LNCaP clone FGC (cell line): Measurements from ENCODE around the gene SBF2.

Source experiments
- DNase-seq: peaks from one replicate; pipeline ENCODE4 v3.0.0-alpha.2; 2011; ENCODE audit warnings: low read depth
- H3K4me3 ChIP-seq: 2 replicates; pipeline ENCODE4 v1.5.1; 2011; ENCODE audit warnings: mild to moderate bottlenecking, low read depth, low read length, control low read depth
- CTCF ChIP-seq: IDR thresholded peaks from 2 replicates; pipeline ENCODE4 v1.5.1; 2012; ENCODE audit warnings: mild to moderate bottlenecking; ENCODE audit not compliant: control insufficient read depth, insufficient read depth; ENCODE audit errors: extremely low read depth

SBF2 gene

DNA sequence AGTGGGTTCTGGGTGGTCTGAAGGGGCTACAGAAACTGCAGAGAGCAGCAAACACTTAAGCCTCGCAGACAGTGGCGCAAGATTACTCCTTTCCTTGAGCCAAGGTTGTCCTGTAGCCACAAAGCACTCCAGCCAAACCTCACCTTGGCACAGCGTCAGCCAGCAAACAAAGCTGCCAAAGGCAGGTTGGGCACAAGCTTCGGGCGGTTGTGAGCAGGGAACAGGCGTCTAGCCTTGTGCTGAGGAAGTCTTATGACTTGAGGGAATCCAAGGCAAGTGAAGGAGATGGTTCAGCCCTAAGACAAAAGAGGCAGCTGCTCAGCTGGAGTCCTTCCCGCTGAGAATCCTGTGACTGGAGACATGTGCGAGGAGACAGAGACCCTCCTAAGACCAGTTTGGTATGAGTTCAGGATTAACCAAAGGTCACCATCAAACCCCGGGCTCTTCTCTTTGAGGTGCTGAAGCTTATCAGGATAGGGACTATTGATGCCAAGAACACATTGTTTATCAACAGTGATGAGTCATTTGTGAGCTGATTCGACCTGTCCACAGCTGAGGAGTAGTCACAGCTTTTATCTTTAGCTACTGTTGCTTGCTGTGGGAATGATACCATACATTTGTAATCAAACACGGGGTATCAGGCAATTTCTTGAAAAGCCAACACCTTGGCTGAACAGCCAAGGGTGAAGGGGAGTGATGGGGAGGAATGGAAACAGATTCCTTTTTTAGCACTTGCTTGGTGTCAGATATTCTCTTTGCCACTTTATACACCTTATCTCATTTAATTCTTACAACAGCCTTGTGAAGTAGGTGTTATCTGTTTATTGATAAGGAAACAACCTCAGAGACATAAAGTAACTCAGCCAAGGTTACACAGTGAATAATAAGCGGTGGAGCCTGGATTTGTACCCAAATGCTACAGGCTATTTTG is 15.4 kb upstream of the SBF2 start:
- no peak overlapping the region for H3K4me3 ChIP-seq
- DNase-seq, result peak; percentile 92
- TF ChIP-seq CTCF, result no peak

DNA sequence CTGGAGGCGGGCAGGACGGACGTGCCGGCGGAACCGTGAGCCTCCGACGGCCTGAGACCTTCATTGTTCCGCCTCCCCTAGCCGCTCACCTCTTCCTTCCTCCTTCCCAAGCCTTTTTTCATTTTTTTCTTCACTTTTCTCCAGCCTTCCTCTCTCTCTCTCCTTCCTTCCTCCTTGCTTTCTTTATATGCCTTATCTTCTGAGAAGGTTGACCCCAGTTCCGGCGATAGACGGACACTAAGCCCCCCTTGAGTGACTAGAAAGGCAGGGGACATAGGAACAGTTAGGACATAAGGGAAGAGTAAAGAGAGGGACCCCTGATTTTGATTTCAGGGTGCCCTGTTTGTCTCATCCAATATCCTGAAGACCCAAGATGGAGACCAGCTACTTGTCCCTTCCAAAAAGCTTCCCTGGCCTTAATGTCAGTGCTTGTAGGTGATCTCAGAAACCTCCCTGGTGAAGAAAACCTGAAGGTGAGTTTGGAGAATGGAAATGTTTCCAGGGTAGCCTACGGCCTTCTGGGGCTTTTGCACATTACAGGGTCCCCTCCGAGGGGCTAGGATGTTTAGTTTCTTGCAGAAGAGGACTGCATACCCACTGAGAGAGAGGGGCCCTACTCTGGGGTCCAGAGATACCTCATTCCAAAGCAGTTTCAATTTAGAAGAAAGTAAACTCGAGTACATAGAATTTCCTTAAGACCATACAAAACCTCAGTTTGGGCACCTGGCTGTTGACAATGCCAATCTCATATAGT is 14.4 kb upstream of the SBF2 start:
- H3K4me3 ChIP-seq, result peak overlapping the region; percentile 0
- TF ChIP-seq CTCF, result no peak
- no peak for DNase-seq

GRCh38 chr11:10307400-10308200 is 13.6 kb upstream of the SBF2 start:
- DNase-seq, result no peak
- H3K4me3 ChIP-seq, result peak overlapping the region; percentile 37
- peak; percentile 93 for TF ChIP-seq CTCF

DNA sequence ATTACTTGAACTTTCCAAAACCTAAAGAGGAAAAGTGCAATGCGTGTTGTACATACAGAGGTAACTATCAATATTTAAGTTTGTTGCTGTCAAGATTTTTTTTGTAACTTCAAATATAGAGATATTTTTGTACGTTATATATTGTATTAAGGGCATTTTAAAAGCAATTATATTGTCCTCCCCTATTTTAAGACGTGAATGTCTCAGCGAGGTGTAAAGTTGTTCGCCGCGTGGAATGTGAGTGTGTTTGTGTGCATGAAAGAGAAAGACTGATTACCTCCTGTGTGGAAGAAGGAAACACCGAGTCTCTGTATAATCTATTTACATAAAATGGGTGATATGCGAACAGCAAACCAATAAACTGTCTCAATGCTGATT is 13.0 kb upstream of the SBF2 start:
- peak overlapping the region; percentile 37 for H3K4me3 ChIP-seq
- no peak for TF ChIP-seq CTCF
- DNase-seq, result peak; percentile 78

DNA sequence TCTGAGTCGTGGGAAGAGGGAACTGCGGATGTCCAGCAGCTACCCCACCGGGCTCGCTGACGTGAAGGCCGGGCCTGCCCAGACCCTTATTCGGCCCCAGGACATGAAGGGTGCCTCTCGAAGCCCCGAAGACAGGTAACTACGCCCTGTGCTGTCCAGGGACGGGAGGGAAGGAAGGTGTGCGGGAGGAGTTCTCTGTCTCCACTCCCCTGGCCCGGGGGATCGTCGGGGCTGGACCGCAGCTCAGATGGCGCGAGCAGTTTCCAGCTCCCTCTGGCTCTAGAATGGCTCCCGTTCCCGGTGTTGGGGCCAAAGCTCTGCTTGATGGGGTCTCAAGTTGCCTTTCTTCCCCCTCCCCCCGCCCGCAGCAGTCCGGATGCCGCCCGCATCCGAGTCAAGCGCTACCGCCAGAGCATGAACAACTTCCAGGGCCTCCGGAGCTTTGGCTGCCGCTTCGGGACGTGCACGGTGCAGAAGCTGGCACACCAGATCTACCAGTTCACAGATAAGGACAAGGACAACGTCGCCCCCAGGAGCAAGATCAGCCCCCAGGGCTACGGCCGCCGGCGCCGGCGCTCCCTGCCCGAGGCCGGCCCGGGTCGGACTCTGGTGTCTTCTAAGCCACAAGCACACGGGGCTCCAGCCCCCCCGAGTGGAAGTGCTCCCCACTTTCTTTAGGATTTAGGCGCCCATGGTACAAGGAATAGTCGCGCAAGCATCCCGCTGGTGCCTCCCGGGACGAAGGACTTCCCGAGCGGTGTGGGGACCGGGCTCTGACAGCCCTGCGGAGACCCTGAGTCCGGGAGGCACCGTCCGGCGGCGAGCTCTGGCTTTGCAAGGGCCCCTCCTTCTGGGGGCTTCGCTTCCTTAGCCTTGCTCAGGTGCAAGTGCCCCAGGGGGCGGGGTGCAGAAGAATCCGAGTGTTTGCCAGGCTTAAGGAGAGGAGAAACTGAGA is 12.2 kb upstream of the SBF2 start:
- no peak for TF ChIP-seq CTCF
- no peak for DNase-seq
- no peak overlapping the region for H3K4me3 ChIP-seq
